Non-pigmented ciliary epithelial cell (primary cell): ENCODE measurements around the gene PPP2CA.

ENCODE experiments used
- DNase-seq: peaks from one replicate; pipeline ENCODE4 v3.0.0-alpha.2; 2010; ENCODE audit warnings: low read depth

PPP2CA gene

DNA sequence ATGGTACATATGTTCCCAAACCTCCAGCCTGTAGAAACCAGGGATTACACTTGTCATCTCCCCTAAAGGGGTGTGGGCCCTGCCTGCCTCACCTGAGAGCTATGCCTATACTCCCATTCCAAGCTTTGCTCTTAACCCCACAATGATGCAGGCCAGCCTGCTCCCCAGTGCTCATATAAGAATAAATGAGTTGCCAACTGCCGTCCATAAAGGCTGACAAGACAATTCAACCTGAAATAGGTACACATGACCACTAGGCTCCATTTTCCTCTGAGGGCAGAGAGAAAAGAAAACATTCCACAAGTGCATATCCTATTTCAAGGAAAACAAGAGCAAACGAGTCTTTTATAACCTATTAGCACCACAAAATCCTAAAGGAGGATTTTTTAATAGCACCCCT lies 77.6 kb downstream of the PPP2CA start:
- DNase-seq, result no peak

- DNase-seq, result no peak
These were observed 79.0 kb downstream of the PPP2CA start for GRCh38 chr5:134146651-134147518.

GRCh38 chr5:134145779-134146581 lies 79.9 kb downstream of the PPP2CA start:
- no peak for DNase-seq

DNA sequence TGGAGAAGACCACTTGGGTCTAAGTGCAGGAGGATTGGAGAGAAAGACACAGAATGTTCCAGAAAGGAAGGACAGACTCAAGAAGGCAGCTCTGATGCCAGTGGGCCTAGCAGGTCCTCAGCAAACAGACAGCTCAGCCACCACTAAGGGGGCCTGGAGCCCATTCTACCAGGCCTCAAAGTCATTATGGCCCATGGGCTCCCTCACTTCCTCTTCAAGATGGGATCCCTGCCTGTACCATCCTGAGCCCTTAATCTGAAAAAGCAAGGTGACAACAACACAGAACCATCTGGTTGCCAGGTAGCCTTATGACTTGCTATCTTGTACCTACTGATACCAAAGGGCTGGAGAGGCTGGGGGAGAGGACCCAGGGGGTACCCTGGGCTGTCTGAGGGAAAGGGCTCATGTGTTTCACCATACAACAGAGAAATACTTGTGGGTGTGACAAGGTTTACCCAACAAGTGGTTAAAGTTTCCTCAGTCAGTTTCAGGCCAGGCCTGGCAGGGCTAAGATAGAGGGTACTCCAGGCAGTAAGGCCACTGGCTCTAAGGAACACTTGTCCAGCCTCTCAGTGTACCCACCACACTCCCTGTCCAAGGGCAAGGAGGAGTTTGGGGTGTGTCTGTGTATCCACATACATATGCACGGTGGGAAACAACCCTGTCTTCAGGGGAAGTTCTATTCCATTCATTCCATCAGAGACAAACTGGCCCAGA lies 80.7 kb downstream of the PPP2CA start:
- no peak for DNase-seq
